Muscle of leg (tissue), 11 donors: ENCODE results near the gene SRRD. TPM values are rescaled to one million over a fixed set of nuclear protein-coding genes. Genes with fewer than 3 reads are reported as not detected.

Experiments
- DNase-seq: peaks from one replicate; pipeline ENCODE4 v3.0.0; 2013
- H3K27ac ChIP-seq: one replicate; pipeline ENCODE4 v1.5.1; 2013; ENCODE audit warnings: mild to moderate bottlenecking, low read length, control low read depth
- H3K27me3 ChIP-seq: one replicate; pipeline ENCODE4 v1.6.1; 2013; ENCODE audit warnings: low read length; ENCODE audit not compliant: control insufficient read depth, insufficient read depth
- H3K36me3 ChIP-seq: one replicate; pipeline ENCODE4 v1.6.1; 2013; ENCODE audit warnings: low read length; ENCODE audit not compliant: control insufficient read depth, insufficient read depth
- H3K4me1 ChIP-seq: one replicate; pipeline ENCODE4 v1.6.1; 2013; ENCODE audit warnings: low read length; ENCODE audit not compliant: control insufficient read depth, insufficient read depth
- H3K4me3 ChIP-seq: one replicate; pipeline ENCODE4 v1.5.1; 2013; ENCODE audit warnings: low read length, control low read depth
- H3K9me3 ChIP-seq: replicated peaks from 2 replicates; pipeline ENCODE4 v1.6.1; 2013; ENCODE audit warnings: low read depth, low read length; ENCODE audit not compliant: control insufficient read depth
- WGBS: methylation state at CpG from one replicate; pipeline ENCODE4 v1.1.5; 2013; ENCODE audit warnings: missing lambda C conversion rate; ENCODE audit not compliant: insufficient coverage; 5-methylcytosine and 5-hydroxymethylcytosine counted together
- polyA plus RNA-seq, 8 donors: library from polyadenylated mRNA; unstranded; fragments of 120-200 nt; gene quantifications; one replicate each; pipeline versions ENCODE4 v1.2.1 to v1.2.3, GENCODE V29; 2013; ENCODE audit warnings: inconsistent platforms in 1 of 8, low replicate concordance in 1 of 8; ENCODE audit not compliant: insufficient read length in 8 of 8, insufficient read depth in 1 of 8
- total RNA-seq: library from RNA; stranded (reverse); fragments of 120-200 nt; gene quantifications from one replicate; pipeline ENCODE4 v1.2.4, GENCODE V29; 2013

Gene SRRD
- total and polyA plus RNA-seq, 9 donors = 18.9 to 24.2 (median 22.5) TPM

GRCh38 chr22:26453216-26453615, 30.5 kb upstream of the SRRD start:
- peak; percentile 57 for DNase-seq
- Histone ChIP-seq H3K36me3 (peaks cover 52% of the 10 kb centered on the region), H3K27me3 (no peaks in the 10 kb centered on the region), H3K4me1 (peaks cover 16% of the 10 kb centered on the region), H3K4me3 (no peak overlapping the region), H3K9me3 (no peaks in the 10 kb centered on the region), H3K27ac (no peak overlapping the region)
- WGBS = 92% methylated on average over 7 of the region's 9 CpGs

GRCh38 chr22:26453812-26454500, 29.7 kb upstream of the SRRD start:
- H3K36me3 ChIP-seq = peaks cover 56% of the 10 kb centered on the region
- no peak for DNase-seq
- no peaks in the 10 kb centered on the region for H3K27me3 ChIP-seq
- no peak overlapping the region for H3K4me3 ChIP-seq
- H3K4me1 ChIP-seq = peaks cover 16% of the 10 kb centered on the region
- H3K27ac ChIP-seq = no peak overlapping the region
- 53% methylated on average over 3 of the region's 5 CpGs for WGBS
- H3K9me3 ChIP-seq = no peaks in the 10 kb centered on the region

- peaks cover 9% of the 10 kb centered on the region for H3K4me1 ChIP-seq
- no peaks in the 10 kb centered on the region for H3K27me3 ChIP-seq
- H3K4me3 ChIP-seq = no peak overlapping the region
- no peak for DNase-seq
- H3K27ac ChIP-seq = no peak overlapping the region
- H3K9me3 ChIP-seq = no peaks in the 10 kb centered on the region
- 97% methylated on average over 24 of the region's 26 CpGs for WGBS
- peaks cover 58% of the 10 kb centered on the region for H3K36me3 ChIP-seq
These were observed 25.9 kb upstream of the SRRD start for GRCh38 chr22:26457661-26458272.

GRCh38 chr22:26460202-26460601, 23.5 kb upstream of the SRRD start:
- DNase-seq = no peak
- Histone ChIP-seq H3K9me3 (no peaks in the 10 kb centered on the region), H3K27ac (no peak overlapping the region), H3K4me3 (no peak overlapping the region), H3K4me1 (peaks cover 10% of the 10 kb centered on the region), H3K27me3 (no peaks in the 10 kb centered on the region), H3K36me3 (peaks cover 71% of the 10 kb centered on the region)
- WGBS = 83% methylated on average over 4 of the region's 6 CpGs

GRCh38 chr22:26461188-26461810, 22.4 kb upstream of the SRRD start:
- Histone ChIP-seq H3K4me3 (no peak overlapping the region), H3K27me3 (no peaks in the 10 kb centered on the region), H3K9me3 (no peaks in the 10 kb centered on the region), H3K36me3 (peaks cover 77% of the 10 kb centered on the region), H3K27ac (no peak overlapping the region), H3K4me1 (peaks cover 13% of the 10 kb centered on the region)
- 0% methylated on average over 1 of the region's 3 CpGs for WGBS
- DNase-seq = peak; percentile 54

- H3K27me3 ChIP-seq = no peaks in the 10 kb centered on the region
- peaks cover 74% of the 10 kb centered on the region for H3K36me3 ChIP-seq
- no peak overlapping the region for H3K27ac ChIP-seq
- WGBS = 83% methylated on average over 1 of the region's 5 CpGs
- peaks cover 13% of the 10 kb centered on the region for H3K4me1 ChIP-seq
- DNase-seq = no peak
- H3K4me3 ChIP-seq = no peak overlapping the region
- no peaks in the 10 kb centered on the region for H3K9me3 ChIP-seq
These were observed 21.6 kb upstream of the SRRD start for GRCh38 chr22:26462051-26462450.

GRCh38 chr22:26462641-26463040, 21.0 kb upstream of the SRRD start:
- Histone ChIP-seq H3K9me3 (no peaks in the 10 kb centered on the region), H3K4me1 (peaks cover 13% of the 10 kb centered on the region), H3K27me3 (no peaks in the 10 kb centered on the region), H3K27ac (no peak overlapping the region), H3K36me3 (peaks cover 71% of the 10 kb centered on the region), H3K4me3 (no peak overlapping the region)
- 100% methylated on average over 1 of the region's 3 CpGs for WGBS
- no peak for DNase-seq

GRCh38 chr22:26463101-26463661, 20.5 kb upstream of the SRRD start:
- H3K9me3 ChIP-seq = no peaks in the 10 kb centered on the region
- WGBS = 27% methylated on average over 7 of the region's 10 CpGs
- no peak overlapping the region for H3K4me3 ChIP-seq
- DNase-seq = peak; percentile 68
- peaks cover 69% of the 10 kb centered on the region for H3K36me3 ChIP-seq
- no peak overlapping the region for H3K27ac ChIP-seq
- peaks cover 13% of the 10 kb centered on the region for H3K4me1 ChIP-seq
- no peaks in the 10 kb centered on the region for H3K27me3 ChIP-seq

GRCh38 chr22:26463688-26464087, 20.0 kb upstream of the SRRD start:
- Histone ChIP-seq H3K4me3 (no peak overlapping the region), H3K27ac (no peak overlapping the region)
- WGBS = 56% methylated on average over 5 of the region's 9 CpGs

GRCh38 chr22:26464312-26464711, 19.4 kb upstream of the SRRD start:
- H3K36me3 ChIP-seq = peaks cover 74% of the 10 kb centered on the region
- 44% methylated on average over 7 of the region's 7 CpGs for WGBS
- peak; percentile 57 for DNase-seq
- H3K4me3 ChIP-seq = no peak overlapping the region
- H3K4me1 ChIP-seq = peaks cover 13% of the 10 kb centered on the region
- H3K9me3 ChIP-seq = no peaks in the 10 kb centered on the region
- no peak overlapping the region for H3K27ac ChIP-seq
- H3K27me3 ChIP-seq = no peaks in the 10 kb centered on the region

More at GRCh38 chr22:26463688-26464087, 20.0 kb upstream of the SRRD start:
- Histone ChIP-seq H3K4me1 (peaks cover 13% of the 10 kb centered on the region), H3K9me3 (no peaks in the 10 kb centered on the region), H3K27me3 (no peaks in the 10 kb centered on the region), H3K36me3 (peaks cover 71% of the 10 kb centered on the region)
- DNase-seq = no peak
